ENCODE measurements around the gene GALR1. TPM values are rescaled to one million over a fixed set of nuclear protein-coding genes. Genes with fewer than 3 reads are reported as not detected.

The GALR1 gene
- total RNA-seq, 1 experiment from 2014 or later = not detected

DNA sequence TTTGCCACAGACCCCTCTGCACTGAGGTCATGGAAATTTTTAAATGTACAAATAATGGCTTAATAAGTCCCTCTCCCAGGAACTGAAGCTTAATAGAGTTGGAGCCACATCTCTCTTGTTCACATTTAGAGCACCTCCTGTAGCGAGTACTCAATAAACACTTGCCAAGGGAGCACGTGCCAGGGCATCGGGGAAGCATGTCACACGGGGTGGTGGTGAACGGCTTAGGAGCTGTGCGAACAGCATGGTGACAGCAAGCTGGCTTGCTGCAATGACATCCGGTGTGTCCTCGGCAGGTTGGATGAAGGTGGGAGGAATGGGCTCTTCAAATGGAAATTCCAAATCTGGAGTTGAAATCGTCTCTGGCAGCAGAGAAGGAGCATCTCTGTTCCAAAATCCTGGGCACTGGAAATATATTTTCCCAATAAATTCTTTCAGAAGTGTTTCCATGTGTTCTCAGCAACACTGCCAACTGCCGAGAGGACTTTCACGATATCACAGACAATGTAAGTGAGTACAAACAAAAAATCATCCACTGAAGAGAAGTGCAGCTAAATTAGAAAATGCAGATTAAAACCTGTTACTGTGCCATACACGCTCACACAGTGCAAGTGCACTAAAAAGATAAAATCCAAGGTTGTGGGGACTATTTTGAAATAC is 74.1 kb downstream of the GALR1 start:
- intact Hi-C loops (cut with micrococcal nuclease; ENCODE audit: unreplicated experiment) = no loop called here
- Histone ChIP-seq H3K27me3 (replicated peaks; ENCODE audit: control insufficient read depth, insufficient read depth, low read length) (no peaks in the 10 kb centered on the region), H3K4me3 (ENCODE audit: low read depth, low read length) (no peak overlapping the region), H3K9me3 (no peaks in the 10 kb centered on the region), H3K36me3 (ENCODE audit: control insufficient read depth, insufficient read depth, low read length) (no peaks in the 10 kb centered on the region), H3K4me1 (no peaks in the 10 kb centered on the region)
- no peak overlapping the region for H3K4me3 Mint-ChIP-seq (ENCODE audit: unreplicated experiment)
- H3K27ac Mint-ChIP-seq (ENCODE audit: unreplicated experiment) = no peak overlapping the region
- DNase-seq = no peak
- peaks cover 3% of the 10 kb centered on the region for H3K27me3 Mint-ChIP-seq (ENCODE audit: insufficient read depth, unreplicated experiment)
- H3K36me3 Mint-ChIP-seq (ENCODE audit: insufficient read depth, unreplicated experiment) = no peaks in the 10 kb centered on the region
- POLR2A ChIA-PET = no interaction called here
- CTCF ChIA-PET = no interaction called here
- H3K4me1 Mint-ChIP-seq (ENCODE audit: low read depth, unreplicated experiment) = no peaks in the 10 kb centered on the region
- TF ChIP-seq, protein P1, sequence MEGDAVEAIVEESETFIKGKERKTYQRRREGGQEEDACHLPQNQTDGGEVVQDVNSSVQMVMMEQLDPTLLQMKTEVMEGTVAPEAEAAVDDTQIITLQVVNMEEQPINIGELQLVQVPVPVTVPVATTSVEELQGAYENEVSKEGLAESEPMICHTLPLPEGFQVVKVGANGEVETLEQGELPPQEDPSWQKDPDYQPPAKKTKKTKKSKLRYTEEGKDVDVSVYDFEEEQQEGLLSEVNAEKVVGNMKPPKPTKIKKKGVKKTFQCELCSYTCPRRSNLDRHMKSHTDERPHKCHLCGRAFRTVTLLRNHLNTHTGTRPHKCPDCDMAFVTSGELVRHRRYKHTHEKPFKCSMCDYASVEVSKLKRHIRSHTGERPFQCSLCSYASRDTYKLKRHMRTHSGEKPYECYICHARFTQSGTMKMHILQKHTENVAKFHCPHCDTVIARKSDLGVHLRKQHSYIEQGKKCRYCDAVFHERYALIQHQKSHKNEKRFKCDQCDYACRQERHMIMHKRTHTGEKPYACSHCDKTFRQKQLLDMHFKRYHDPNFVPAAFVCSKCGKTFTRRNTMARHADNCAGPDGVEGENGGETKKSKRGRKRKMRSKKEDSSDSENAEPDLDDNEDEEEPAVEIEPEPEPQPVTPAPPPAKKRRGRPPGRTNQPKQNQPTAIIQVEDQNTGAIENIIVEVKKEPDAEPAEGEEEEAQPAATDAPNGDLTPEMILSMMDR (IDR thresholded peaks at IDR 0.05; ENCODE audit: insufficient read depth in 1 of 2, low read depth in 1 of 2, low read length in 1 of 2, severe bottlenecking in 1 of 2, unreplicated experiment in 1 of 2) = no peak
- no TSS peak for BruUV-seq (replicated peaks)
- no peaks in the 10 kb centered on the region for H3K9me3 Mint-ChIP-seq (ENCODE audit: unreplicated experiment)

Other genes starting within 250 kb of the GALR1 start
- 7.9 and 11.4 TPM in 2 replicates for gene MBP, start 117.1 kb upstream of the GALR1 start, total RNA-seq (2022)

Data from Caco-2 (cell line).